HG03066 (cell line): Measurements from ENCODE around the gene ZNF408.

Experiments used
- ATAC-seq: cut with Tn5 transposase; IDR thresholded peaks from one replicate; pipeline ENCODE4 v1.9.1; 2021; ENCODE audit warnings: low read depth; ENCODE audit not compliant: unreplicated experiment

Gene ZNF408

GRCh38 chr11:46675288-46675851 is 25.5 kb upstream of the ZNF408 start:
- ATAC-seq: no peak

- ATAC-seq: no peak
Measured at GRCh38 chr11:46675949-46676348, 24.9 kb upstream of the ZNF408 start.

- no peak for ATAC-seq
Measured at GRCh38 chr11:46676436-46677158, 24.2 kb upstream of the ZNF408 start.

- no peak for ATAC-seq
Measured at GRCh38 chr11:46677169-46677568, 23.7 kb upstream of the ZNF408 start.

- no peak for ATAC-seq
Measured at GRCh38 chr11:46677991-46678740, 22.7 kb upstream of the ZNF408 start.

GRCh38 chr11:46678741-46679130 is 22.1 kb upstream of the ZNF408 start:
- no peak for ATAC-seq

DNA sequence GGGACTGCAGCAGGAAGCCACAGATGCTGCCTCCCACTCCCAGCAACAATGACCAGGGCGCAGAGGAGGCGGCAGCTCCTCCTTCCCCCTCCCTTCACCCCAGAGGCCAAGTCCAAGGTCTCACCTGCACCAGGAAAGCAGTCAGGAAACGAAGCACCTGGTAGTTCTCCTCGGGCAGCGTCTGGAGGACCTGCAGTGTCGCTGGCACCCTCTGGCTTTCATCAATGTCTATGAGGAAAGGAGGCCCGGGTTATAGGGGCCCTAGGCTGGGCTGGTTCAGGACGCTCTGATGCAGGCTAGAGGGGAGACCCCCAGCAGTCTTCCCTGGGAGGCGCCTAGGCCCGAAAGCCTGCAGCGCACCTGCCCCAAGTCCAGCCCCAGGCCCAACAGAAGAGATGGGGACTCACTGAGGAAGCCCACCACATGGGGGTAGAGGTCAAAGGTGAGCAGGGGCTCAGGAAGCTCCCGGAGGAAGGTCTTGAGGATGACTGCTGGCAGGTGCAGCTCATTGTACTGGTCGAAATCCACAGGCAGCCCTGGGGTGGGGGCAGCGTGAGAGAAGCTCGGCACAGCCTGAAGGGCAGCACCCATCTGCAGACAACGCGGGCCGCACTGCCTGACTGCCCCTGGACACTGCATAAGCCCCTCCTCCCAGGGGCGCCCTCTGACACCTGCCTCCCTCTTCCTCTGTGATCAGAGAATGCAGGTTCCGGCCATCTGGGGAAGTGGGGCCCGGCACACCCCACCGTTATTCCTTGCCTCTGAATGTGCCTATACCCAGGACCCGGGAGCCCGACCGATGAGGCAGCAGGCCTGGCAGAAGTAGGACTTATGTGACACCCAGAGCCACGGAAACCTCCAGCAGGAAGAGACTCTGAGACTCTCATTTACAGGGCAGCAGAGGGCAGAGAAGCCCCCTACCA is 21.3 kb upstream of the ZNF408 start:
- no peak for ATAC-seq

DNA sequence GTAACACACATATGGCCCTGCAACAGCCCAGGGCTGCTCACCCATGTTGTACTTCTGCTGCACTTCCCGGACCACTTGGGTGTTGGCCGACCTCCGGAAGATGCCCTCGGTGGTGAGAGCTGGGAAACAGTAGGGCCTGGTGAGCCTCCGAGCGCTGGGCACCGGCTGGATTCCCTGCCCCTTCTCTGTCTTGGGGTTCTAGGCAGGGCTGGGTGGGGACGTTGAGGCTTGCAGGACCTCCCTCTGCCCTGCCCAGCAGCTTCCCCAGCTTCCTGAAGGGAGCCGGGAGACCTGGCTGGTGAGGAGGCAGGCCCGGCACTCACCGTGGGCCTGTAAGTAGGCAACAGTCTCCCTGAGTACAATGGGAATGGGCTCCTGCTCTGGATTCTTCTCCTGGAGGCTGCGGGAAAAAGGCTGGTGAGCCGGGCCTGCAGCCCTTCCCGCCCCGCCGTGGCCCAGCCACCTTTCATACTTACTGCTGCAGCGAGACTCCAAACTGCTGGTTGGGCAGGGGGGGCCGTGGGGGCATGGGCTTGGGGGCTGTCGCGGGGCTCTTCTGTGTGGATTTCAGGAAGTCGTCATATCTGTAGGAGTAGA is 20.6 kb upstream of the ZNF408 start:
- no peak for ATAC-seq

DNA sequence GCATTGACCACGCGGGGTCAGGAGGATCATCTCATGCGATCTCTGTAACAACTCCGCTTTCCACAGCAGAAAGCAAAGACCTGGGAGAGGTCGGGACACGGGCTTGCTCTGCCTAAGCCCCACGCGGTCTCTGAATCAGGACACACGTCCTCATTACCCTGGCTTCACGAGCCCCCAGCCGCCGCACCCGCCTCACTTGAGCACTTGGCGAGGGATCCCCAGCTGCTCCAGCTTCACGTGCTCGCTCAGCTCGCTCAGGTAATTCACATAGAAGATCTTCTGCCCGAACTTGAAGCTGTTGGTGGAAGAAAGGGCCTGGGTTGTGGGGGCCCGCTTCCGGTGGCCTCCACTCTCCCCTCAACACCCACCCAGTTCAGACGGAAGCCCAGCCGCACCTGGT is 20.0 kb upstream of the ZNF408 start:
- ATAC-seq: no peak

GRCh38 chr11:46681814-46682213 is 19.0 kb upstream of the ZNF408 start:
- no peak for ATAC-seq

GRCh38 chr11:46682773-46683752 is 17.8 kb upstream of the ZNF408 start:
- no peak for ATAC-seq

GRCh38 chr11:46684367-46684766 is 16.5 kb upstream of the ZNF408 start:
- no peak for ATAC-seq

DNA sequence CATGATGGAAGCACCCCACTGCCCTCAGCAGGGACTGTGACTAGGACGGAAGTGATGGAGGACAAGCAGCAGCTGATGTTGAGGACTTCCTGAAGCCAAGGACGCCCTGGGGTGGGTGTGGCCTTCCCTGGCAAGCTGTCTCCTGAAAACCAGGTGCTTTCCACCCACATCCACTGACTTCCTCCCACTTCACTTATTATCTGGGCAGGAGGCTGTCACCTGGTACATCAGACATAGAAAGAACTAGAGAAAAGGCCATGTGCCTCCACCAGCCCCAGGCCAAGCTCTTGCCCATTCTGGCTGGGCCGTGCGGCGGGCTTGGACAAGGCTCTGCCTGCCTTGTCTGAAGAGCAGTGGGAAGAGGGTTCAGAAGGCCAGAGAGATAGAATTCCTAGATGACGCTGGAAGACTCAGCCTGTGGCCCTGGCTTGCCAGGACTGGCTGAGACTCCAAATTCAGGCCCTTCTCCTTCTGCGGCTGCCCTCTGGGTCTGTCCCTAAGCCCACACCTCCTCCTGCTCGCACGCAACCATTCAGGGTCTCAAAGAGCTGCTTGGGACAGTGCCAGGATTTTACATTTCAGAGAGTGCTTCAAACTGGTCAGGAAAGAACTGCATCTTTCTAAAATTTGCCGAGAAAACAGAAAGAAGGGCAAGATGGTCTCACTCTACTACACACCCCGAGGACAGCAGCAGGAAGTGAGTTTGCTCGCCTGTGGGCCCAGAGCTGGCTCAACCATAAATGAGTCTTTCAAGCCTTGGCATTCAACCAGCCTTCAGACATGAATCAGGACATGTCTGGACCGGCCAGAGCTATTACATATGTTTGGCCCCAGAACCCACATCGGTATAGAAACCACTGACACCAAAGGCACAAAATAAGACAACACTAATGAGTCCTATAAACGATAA is 13.7 kb upstream of the ZNF408 start:
- ATAC-seq: no peak

GRCh38 chr11:46690702-46691101 is 10.1 kb upstream of the ZNF408 start:
- ATAC-seq: no peak

- no peak for ATAC-seq
Measured at GRCh38 chr11:46692450-46692849, 8.4 kb upstream of the ZNF408 start.

- no peak for ATAC-seq
Measured at GRCh38 chr11:46693597-46694012, 7.2 kb upstream of the ZNF408 start.

DNA sequence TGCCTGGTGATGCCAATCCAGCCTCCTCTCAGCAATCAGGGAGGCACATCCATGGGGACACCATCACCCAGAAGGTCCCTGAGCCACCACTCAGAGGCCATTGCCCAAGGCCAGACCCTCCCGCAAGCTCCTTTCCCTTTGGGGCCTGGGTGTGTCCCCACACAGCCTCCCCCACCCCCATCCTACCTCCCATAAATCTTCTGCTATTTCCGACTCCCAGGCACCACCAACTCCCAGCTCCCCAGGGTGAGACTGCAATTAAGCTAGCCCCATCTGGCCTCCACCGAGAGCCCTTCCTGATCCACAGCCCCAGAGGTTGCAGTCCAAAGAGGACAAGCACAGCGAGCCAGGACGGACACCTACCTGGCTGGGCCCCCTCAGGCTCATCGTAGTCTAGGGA is 6.8 kb upstream of the ZNF408 start:
- no peak for ATAC-seq

DNA sequence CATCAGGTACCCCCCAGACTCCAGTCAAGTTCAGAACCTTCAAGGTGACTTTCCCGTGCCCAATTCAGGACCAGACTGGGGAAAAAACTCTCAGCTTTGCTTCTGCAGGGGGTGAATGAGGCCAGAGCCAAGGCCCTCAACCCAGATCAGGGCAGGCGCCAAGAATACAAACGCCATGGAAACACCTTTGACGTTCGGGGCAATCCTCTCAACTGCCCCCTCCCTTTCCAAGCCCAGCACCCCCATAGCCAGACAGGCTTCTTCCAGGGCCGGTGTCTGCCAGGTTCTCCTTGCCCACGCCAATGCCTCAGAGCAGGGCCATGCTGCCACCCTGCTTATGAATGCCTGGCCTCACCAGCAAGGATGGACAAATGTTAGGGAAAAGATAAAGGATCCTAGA is 6.2 kb upstream of the ZNF408 start:
- no peak for ATAC-seq
